SU-DHL-6 (cell line): ENCODE results near the gene SLC4A5.
"Not testable (repeated sequence)": the region's sequence is repeated elsewhere in the genome, so short reads cannot be mapped to it uniquely, and the experiment has no call there.

Source experiments
- H2AFZ ChIP-seq: fragments of 200-600 bp; sonication (generic); 2 replicates; pipeline ENCODE4 v1.6.1; 2014; ENCODE audit warnings: low read depth, mild to moderate bottlenecking, moderate library complexity, mixed read lengths, antibody characterized with exemption, low read length; ENCODE audit not compliant: severe bottlenecking
- H3F3A ChIP-seq: fragments of 200-600 bp; shearing (Covaris generic); 2 replicates; pipeline ENCODE4 v1.6.0; 2016; ENCODE audit warnings: antibody characterized with exemption, mild to moderate bottlenecking; ENCODE audit not compliant: insufficient read depth
- H3K27ac ChIP-seq: fragments of 200-600 bp; sonication (generic); 2 replicates; pipeline ENCODE4 v1.5.1; 2016; ENCODE audit warnings: low read depth, mild to moderate bottlenecking, low read length, moderate library complexity, mixed read lengths
- H3K27me3 ChIP-seq: fragments of 200-600 bp; sonication (generic), shearing (Covaris generic); 2 replicates; pipeline ENCODE4 v1.6.0; 2014; ENCODE audit warnings: mild to moderate bottlenecking, low read length
- H3K36me3 ChIP-seq: fragments of 200-600 bp; sonication (generic); 2 replicates; pipeline ENCODE4 v1.6.1; 2014; ENCODE audit warnings: mild to moderate bottlenecking, low read length, mixed read lengths
- H3K4me2 ChIP-seq: fragments of 300-600, 200-600 bp; shearing (Covaris generic), sonication (generic); 2 replicates; pipeline ENCODE4 v1.6.0; 2014; ENCODE audit warnings: low read length, low read depth, mild to moderate bottlenecking; ENCODE audit not compliant: poor library complexity, severe bottlenecking
- H3K4me3 ChIP-seq: fragments of 200-600 bp; sonication (generic); 2 replicates; pipeline ENCODE4 v1.5.1; 2014; ENCODE audit warnings: antibody characterized with exemption, low read length, mild to moderate bottlenecking, mixed read lengths; ENCODE audit not compliant: insufficient read depth, poor library complexity, severe bottlenecking
- H3K79me2 ChIP-seq: fragments of 200-600 bp; sonication (generic); 2 replicates; pipeline ENCODE4 v1.6.1; 2014; ENCODE audit warnings: mild to moderate bottlenecking, low read length, moderate library complexity; ENCODE audit not compliant: insufficient read depth
- H3K9ac ChIP-seq: fragments of 200-600 bp; sonication (generic); 2 replicates; pipeline ENCODE4 v1.7.0; 2014; ENCODE audit warnings: mild to moderate bottlenecking, low read length
- H3K9me2 ChIP-seq: fragments of 200-600 bp; sonication (generic); replicated peaks from 2 replicates; pipeline ENCODE4 v1.6.1; 2014; ENCODE audit warnings: low read length; ENCODE audit not compliant: insufficient read depth
- H3K9me3 ChIP-seq: fragments of 200-600 bp; sonication (generic); 2 replicates; pipeline ENCODE4 v1.6.1; 2014; ENCODE audit warnings: low read length, mixed read lengths; ENCODE audit not compliant: insufficient read depth
- H4K20me1 ChIP-seq: fragments of 200-600 bp; sonication (generic); 2 replicates; pipeline ENCODE4 v1.6.1; 2014; ENCODE audit warnings: low read depth, mild to moderate bottlenecking, antibody characterized with exemption, low read length, moderate library complexity, mixed read lengths
- CTCF ChIP-seq: fragments of 200-600 bp; sonication (generic); IDR thresholded peaks from one replicate; pipeline ENCODE4 v1.5.1; 2017; ENCODE audit warnings: antibody characterized with exemption, mild to moderate bottlenecking, low read length, moderate library complexity; ENCODE audit not compliant: insufficient read depth, poor library complexity, severe bottlenecking
- EZH2phosphoT487 ChIP-seq: fragments of 200-600 bp; sonication (generic), shearing (Covaris generic); conservative IDR thresholded peaks from 2 replicates; pipeline ENCODE4 v1.6.1; 2018; ENCODE audit warnings: mild to moderate bottlenecking, antibody characterized with exemption, low read length, moderate library complexity, mixed read lengths

SLC4A5 gene

DNA sequence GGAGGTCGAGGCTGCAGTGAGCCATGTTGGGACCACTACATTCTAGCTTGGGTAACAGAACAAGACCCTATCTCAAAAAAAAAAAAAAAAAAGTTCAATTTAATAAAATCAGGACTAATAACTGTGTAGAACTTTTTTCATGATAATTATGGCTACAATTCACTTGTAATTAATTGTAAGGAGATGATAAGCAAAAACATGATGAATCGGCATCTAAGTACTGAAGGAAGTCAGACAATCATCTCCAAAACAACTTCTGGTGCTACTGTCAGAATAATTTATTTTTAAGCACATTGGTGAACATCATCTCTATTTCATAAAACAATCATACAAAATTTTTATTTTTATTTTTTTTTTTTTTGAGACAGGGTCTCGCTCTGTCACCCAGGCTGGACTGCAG is 154.5 kb downstream of the SLC4A5 start:
- Histone ChIP-seq H3K27ac (no peak overlapping the region), H3K27me3 (no peaks in the 10 kb centered on the region), H3K9me3 (no peaks in the 10 kb centered on the region), H3K4me2 (no peak overlapping the region), H4K20me1 (no peaks in the 10 kb centered on the region), H3K9me2 (no peaks in the 10 kb centered on the region), H3F3A (peaks cover 10% of the 10 kb centered on the region), H3K4me3 (no peak overlapping the region), H3K36me3 (no peaks in the 10 kb centered on the region), H3K79me2 (no peaks in the 10 kb centered on the region), H3K9ac (no peak overlapping the region), H2AFZ (no peak overlapping the region)
- TF ChIP-seq EZH2phosphoT487 (no peak), CTCF (no peak)

GRCh38 chr2:74188018-74188601 is 155.1 kb downstream of the SLC4A5 start:
- no peak overlapping the region for H2AFZ ChIP-seq
- H4K20me1 ChIP-seq, result no peaks in the 10 kb centered on the region
- no peaks in the 10 kb centered on the region for H3K36me3 ChIP-seq
- H3K27ac ChIP-seq, result no peak overlapping the region
- H3K9me3 ChIP-seq, result no peaks in the 10 kb centered on the region
- H3K9me2 ChIP-seq, result no peaks in the 10 kb centered on the region
- no peak overlapping the region for H3K4me3 ChIP-seq
- H3F3A ChIP-seq, result peaks cover 14% of the 10 kb centered on the region
- H3K79me2 ChIP-seq, result no peaks in the 10 kb centered on the region
- H3K9ac ChIP-seq, result no peak overlapping the region
- no peak overlapping the region for H3K4me2 ChIP-seq
- TF ChIP-seq EZH2phosphoT487 (no peak), CTCF (no peak)
- H3K27me3 ChIP-seq, result no peaks in the 10 kb centered on the region

DNA sequence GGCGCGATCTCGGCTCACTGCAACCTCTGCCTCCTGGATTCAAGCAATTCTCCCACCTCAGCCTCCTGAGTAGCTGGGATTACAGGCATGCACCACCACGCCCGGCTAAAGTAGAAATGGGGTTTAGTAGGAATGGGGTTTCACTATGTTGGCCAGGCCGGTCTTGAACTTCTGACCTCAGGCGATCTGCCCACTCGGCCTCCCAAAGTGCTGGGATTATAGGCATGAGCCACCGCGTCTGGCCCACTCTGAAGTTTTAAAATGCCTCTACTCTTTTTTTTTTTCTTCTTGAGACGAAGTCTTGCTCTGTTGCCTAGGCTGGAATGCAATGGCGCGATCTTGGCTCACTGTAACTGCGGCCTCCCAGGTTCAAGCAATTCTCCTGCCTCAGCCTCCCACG is 156.5 kb downstream of the SLC4A5 start:
- H3K9ac ChIP-seq, H3K4me2 ChIP-seq, H3K4me3 ChIP-seq, H4K20me1 ChIP-seq, H3K9me2 ChIP-seq, H2AFZ ChIP-seq, H3K36me3 ChIP-seq, H3K9me3 ChIP-seq, H3K79me2 ChIP-seq, H3K27ac ChIP-seq, H3K27me3 ChIP-seq: not testable (repeated sequence)
- peaks cover 19% of the 10 kb centered on the region for H3F3A ChIP-seq

DNA sequence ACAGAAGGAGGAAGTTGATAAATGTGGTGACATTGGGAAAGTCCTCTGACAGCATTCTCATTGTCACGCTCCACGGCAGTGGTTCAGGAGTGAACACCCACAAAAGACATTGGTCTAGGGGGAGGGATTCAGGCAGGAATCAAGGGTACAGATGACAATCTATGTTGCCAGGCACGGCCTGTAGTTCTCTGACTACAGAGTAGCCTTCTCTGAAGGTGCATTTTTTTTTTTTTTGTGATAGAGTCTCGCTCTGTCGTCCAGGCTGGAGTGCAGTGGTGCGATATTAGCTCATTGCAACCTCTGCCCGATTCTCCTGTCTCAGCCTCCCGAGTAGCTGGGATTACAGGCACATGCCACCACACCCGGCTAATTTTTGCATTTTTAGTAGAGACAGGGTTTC is 157.2 kb downstream of the SLC4A5 start:
- Histone ChIP-seq H3K4me2 (peak overlapping the region; percentile 49), H3K27ac (peak overlapping the region; percentile 55)

More for the DNA sequence above, 157.2 kb downstream of the SLC4A5 start:
- Histone ChIP-seq H3K9me2 (no peaks in the 10 kb centered on the region), H4K20me1 (no peaks in the 10 kb centered on the region), H3K27me3 (no peaks in the 10 kb centered on the region), H3K9me3 (no peaks in the 10 kb centered on the region), H3K9ac (peak overlapping the region; percentile 39), H3K4me3 (no peak overlapping the region), H3K79me2 (no peaks in the 10 kb centered on the region), H3K36me3 (no peaks in the 10 kb centered on the region), H3F3A (peaks cover 25% of the 10 kb centered on the region), H2AFZ (peak overlapping the region; percentile 77)
- TF ChIP-seq EZH2phosphoT487, result no peak
- no peak for TF ChIP-seq CTCF
